ENCODE results near the gene MRPL16.
"Not testable (repeated sequence)": the region's sequence is repeated elsewhere in the genome, so short reads cannot be mapped to it uniquely, and the experiment has no call there.

Gene MRPL16

GRCh38 chr11:59787255-59787588 lies 23.4 kb downstream of the MRPL16 start:
- Histone ChIP-seq H3K9me3 (ENCODE audit: control insufficient read depth in 1 of 2, low read length in 2 of 2) (no peaks in the 10 kb centered on the region), H3K27ac (ENCODE audit: low read length) (no peak overlapping the region), H3K36me3 (ENCODE audit: control insufficient read depth in 1 of 2, insufficient read depth in 2 of 2, low read length in 2 of 2) (peaks cover 6 to 39% of the 10 kb centered on the region in 2 donors), H3K4me3 (ENCODE audit: low read depth in 1 of 2, low read length in 2 of 2) (no peak overlapping the region), H3K27me3 (ENCODE audit: low read depth, low read length) (no peaks in the 10 kb centered on the region), H3K4me1 (ENCODE audit: control insufficient read depth in 1 of 2, insufficient read depth in 2 of 2, low read length in 2 of 2) (peaks cover 0 to 15% of the 10 kb centered on the region in 2 donors)

- peaks cover 0 to 15% of the 10 kb centered on the region in 2 donors for H3K4me1 ChIP-seq (ENCODE audit: control insufficient read depth in 1 of 2, insufficient read depth in 2 of 2, low read length in 2 of 2)
- no peaks in the 10 kb centered on the region for H3K9me3 ChIP-seq (ENCODE audit: control insufficient read depth in 1 of 2, low read length in 2 of 2)
- no peaks in the 10 kb centered on the region for H3K27me3 ChIP-seq (ENCODE audit: low read depth, low read length)
- peaks cover 0 to 34% of the 10 kb centered on the region in 2 donors for H3K36me3 ChIP-seq (ENCODE audit: control insufficient read depth in 1 of 2, insufficient read depth in 2 of 2, low read length in 2 of 2)
- H3K27ac ChIP-seq (ENCODE audit: low read length), result no peak overlapping the region
- no peak overlapping the region for H3K4me3 ChIP-seq (ENCODE audit: low read depth in 1 of 2, low read length in 2 of 2)
These were observed 24.8 kb downstream of the MRPL16 start for GRCh38 chr11:59785818-59786217.

GRCh38 chr11:59784441-59784840 lies 26.1 kb downstream of the MRPL16 start:
- H3K9me3 ChIP-seq (ENCODE audit: control insufficient read depth in 1 of 2, low read length in 2 of 2); H3K27me3 ChIP-seq (ENCODE audit: low read depth, low read length); H3K27ac ChIP-seq (ENCODE audit: low read length); H3K4me3 ChIP-seq (ENCODE audit: low read depth in 1 of 2, low read length in 2 of 2): not testable (repeated sequence)
- peaks cover 0 to 22% of the 10 kb centered on the region in 2 donors for H3K36me3 ChIP-seq (ENCODE audit: control insufficient read depth in 1 of 2, insufficient read depth in 2 of 2, low read length in 2 of 2)
- peaks cover 0 to 15% of the 10 kb centered on the region in 2 donors for H3K4me1 ChIP-seq (ENCODE audit: control insufficient read depth in 1 of 2, insufficient read depth in 2 of 2, low read length in 2 of 2)

- Histone ChIP-seq H3K4me3 (ENCODE audit: low read depth in 1 of 2, low read length in 2 of 2) (no peak overlapping the region), H3K36me3 (ENCODE audit: control insufficient read depth in 1 of 2, insufficient read depth in 2 of 2, low read length in 2 of 2) (peaks cover 0 to 14% of the 10 kb centered on the region in 2 donors), H3K27me3 (ENCODE audit: low read depth, low read length) (no peaks in the 10 kb centered on the region), H3K27ac (ENCODE audit: low read length) (no peak overlapping the region), H3K9me3 (ENCODE audit: control insufficient read depth in 1 of 2, low read length in 2 of 2) (no peaks in the 10 kb centered on the region), H3K4me1 (ENCODE audit: control insufficient read depth in 1 of 2, insufficient read depth in 2 of 2, low read length in 2 of 2) (peaks cover 0 to 15% of the 10 kb centered on the region in 2 donors)
These were observed 26.9 kb downstream of the MRPL16 start for GRCh38 chr11:59783632-59784090.

GRCh38 chr11:59782080-59782479 lies 28.5 kb downstream of the MRPL16 start:
- no peaks in the 10 kb centered on the region for H3K27me3 ChIP-seq (ENCODE audit: low read depth, low read length)
- peaks cover 0 to under 1% of the 10 kb centered on the region in 2 donors for H3K36me3 ChIP-seq (ENCODE audit: control insufficient read depth in 1 of 2, insufficient read depth in 2 of 2, low read length in 2 of 2)
- H3K9me3 ChIP-seq (ENCODE audit: control insufficient read depth in 1 of 2, low read length in 2 of 2), result no peaks in the 10 kb centered on the region
- H3K27ac ChIP-seq (ENCODE audit: low read length), result no peak overlapping the region
- H3K4me1 ChIP-seq (ENCODE audit: control insufficient read depth in 1 of 2, insufficient read depth in 2 of 2, low read length in 2 of 2), result peaks cover 0 to 7% of the 10 kb centered on the region in 2 donors
- H3K4me3 ChIP-seq (ENCODE audit: low read depth in 1 of 2, low read length in 2 of 2), result no peak overlapping the region

- no peak overlapping the region for H3K4me3 ChIP-seq (ENCODE audit: low read depth in 1 of 2, low read length in 2 of 2)
- H3K27me3 ChIP-seq (ENCODE audit: low read depth, low read length), result no peaks in the 10 kb centered on the region
- no peaks in the 10 kb centered on the region for H3K4me1 ChIP-seq (ENCODE audit: control insufficient read depth in 1 of 2, insufficient read depth in 2 of 2, low read length in 2 of 2)
- H3K9me3 ChIP-seq (ENCODE audit: control insufficient read depth in 1 of 2, low read length in 2 of 2), result no peaks in the 10 kb centered on the region
- peaks cover 0 to 5% of the 10 kb centered on the region in 2 donors for H3K36me3 ChIP-seq (ENCODE audit: control insufficient read depth in 1 of 2, insufficient read depth in 2 of 2, low read length in 2 of 2)
- H3K27ac ChIP-seq (ENCODE audit: low read length), result no peak overlapping the region
These were observed 31.1 kb downstream of the MRPL16 start for GRCh38 chr11:59779487-59779886.

GRCh38 chr11:59778122-59778521 lies 32.5 kb downstream of the MRPL16 start:
- Histone ChIP-seq H3K9me3 (ENCODE audit: control insufficient read depth in 1 of 2, low read length in 2 of 2) (no peaks in the 10 kb centered on the region), H3K36me3 (ENCODE audit: control insufficient read depth in 1 of 2, insufficient read depth in 2 of 2, low read length in 2 of 2) (peaks cover 0 to 14% of the 10 kb centered on the region in 2 donors), H3K4me3 (ENCODE audit: low read depth in 1 of 2, low read length in 2 of 2) (no peak overlapping the region), H3K4me1 (ENCODE audit: control insufficient read depth in 1 of 2, insufficient read depth in 2 of 2, low read length in 2 of 2) (no peaks in the 10 kb centered on the region), H3K27me3 (ENCODE audit: low read depth, low read length) (no peaks in the 10 kb centered on the region), H3K27ac (ENCODE audit: low read length) (peak overlapping the region; percentile 25)

GRCh38 chr11:59777104-59777503 lies 33.5 kb downstream of the MRPL16 start:
- no peak overlapping the region for H3K27ac ChIP-seq (ENCODE audit: low read length)
- peaks cover 0 to 14% of the 10 kb centered on the region in 2 donors for H3K36me3 ChIP-seq (ENCODE audit: control insufficient read depth in 1 of 2, insufficient read depth in 2 of 2, low read length in 2 of 2)

GRCh38 chr11:59776210-59777066 lies 34.1 kb downstream of the MRPL16 start:
- Histone ChIP-seq H3K4me3 (ENCODE audit: low read depth in 1 of 2, low read length in 2 of 2) (no peak overlapping the region), H3K27ac (ENCODE audit: low read length) (no peak overlapping the region)

More at GRCh38 chr11:59777104-59777503, 33.5 kb downstream of the MRPL16 start:
- Histone ChIP-seq H3K27me3 (ENCODE audit: low read depth, low read length) (no peaks in the 10 kb centered on the region), H3K4me1 (ENCODE audit: control insufficient read depth in 1 of 2, insufficient read depth in 2 of 2, low read length in 2 of 2) (no peaks in the 10 kb centered on the region), H3K9me3 (ENCODE audit: control insufficient read depth in 1 of 2, low read length in 2 of 2) (no peaks in the 10 kb centered on the region), H3K4me3 (ENCODE audit: low read depth in 1 of 2, low read length in 2 of 2) (no peak overlapping the region)

GRCh38 chr11:59773083-59773440 lies 37.5 kb downstream of the MRPL16 start:
- H3K4me1 ChIP-seq (ENCODE audit: control insufficient read depth in 1 of 2, insufficient read depth in 2 of 2, low read length in 2 of 2), result no peaks in the 10 kb centered on the region
- H3K27ac ChIP-seq (ENCODE audit: low read length), result no peak overlapping the region
- H3K27me3 ChIP-seq (ENCODE audit: low read depth, low read length), result no peaks in the 10 kb centered on the region
- H3K9me3 ChIP-seq (ENCODE audit: control insufficient read depth in 1 of 2, low read length in 2 of 2), result no peaks in the 10 kb centered on the region
- no peak overlapping the region for H3K4me3 ChIP-seq (ENCODE audit: low read depth in 1 of 2, low read length in 2 of 2)
- H3K36me3 ChIP-seq (ENCODE audit: control insufficient read depth in 1 of 2, insufficient read depth in 2 of 2, low read length in 2 of 2), result peaks cover 0 to 14% of the 10 kb centered on the region in 2 donors

More at GRCh38 chr11:59776210-59777066, 34.1 kb downstream of the MRPL16 start:
- H3K4me1 ChIP-seq (ENCODE audit: control insufficient read depth in 1 of 2, insufficient read depth in 2 of 2, low read length in 2 of 2), result no peaks in the 10 kb centered on the region
- H3K36me3 ChIP-seq (ENCODE audit: control insufficient read depth in 1 of 2, insufficient read depth in 2 of 2, low read length in 2 of 2), result peaks cover 0 to 14% of the 10 kb centered on the region in 2 donors
- H3K9me3 ChIP-seq (ENCODE audit: control insufficient read depth in 1 of 2, low read length in 2 of 2), result no peaks in the 10 kb centered on the region
- H3K27me3 ChIP-seq (ENCODE audit: low read depth, low read length), result no peaks in the 10 kb centered on the region

- Histone ChIP-seq H3K9me3 (ENCODE audit: control insufficient read depth in 1 of 2, low read length in 2 of 2) (no peaks in the 10 kb centered on the region), H3K27ac (ENCODE audit: low read length) (peak overlapping the region; percentile 48), H3K4me1 (ENCODE audit: control insufficient read depth in 1 of 2, insufficient read depth in 2 of 2, low read length in 2 of 2) (no peaks in the 10 kb centered on the region), H3K4me3 (ENCODE audit: low read depth in 1 of 2, low read length in 2 of 2) (no peak overlapping the region), H3K27me3 (ENCODE audit: low read depth, low read length) (no peaks in the 10 kb centered on the region), H3K36me3 (ENCODE audit: control insufficient read depth in 1 of 2, insufficient read depth in 2 of 2, low read length in 2 of 2) (peaks cover 0 to 14% of the 10 kb centered on the region in 2 donors)
These were observed 39.0 kb downstream of the MRPL16 start for GRCh38 chr11:59771605-59772004.

Data from muscle layer of duodenum (tissue), 2 donors.